ENCODE data around the gene NEDD4.

NEDD4 gene

GRCh38 chr15:56001471-56002078, 8.2 kb upstream of the NEDD4 start:
- no peak for DNase-seq
- H3K36me3 ChIP-seq: no peaks in the 10 kb centered on the region
- no peak overlapping the region for H3K4me3 ChIP-seq (ENCODE audit: low read depth, low read length)
- H3K27me3 ChIP-seq (ENCODE audit: insufficient read depth, low read depth, severe bottlenecking): no peaks in the 10 kb centered on the region
- TF ChIP-seq CTCF (IDR thresholded peaks at IDR 0.05; ENCODE audit: low read depth, low read length): no peak
- H3K27ac ChIP-seq: no peak overlapping the region
- no peaks in the 10 kb centered on the region for H3K9me3 ChIP-seq (ENCODE audit: severe bottlenecking)

- DNase-seq: no peak
- Histone ChIP-seq H3K9me3 (ENCODE audit: severe bottlenecking) (no peaks in the 10 kb centered on the region), H3K27me3 (ENCODE audit: insufficient read depth, low read depth, severe bottlenecking) (no peaks in the 10 kb centered on the region), H3K27ac (no peak overlapping the region), H3K4me3 (ENCODE audit: low read depth, low read length) (no peak overlapping the region), H3K36me3 (no peaks in the 10 kb centered on the region)
- TF ChIP-seq CTCF (IDR thresholded peaks at IDR 0.05; ENCODE audit: low read depth, low read length): no peak
Observed at GRCh38 chr15:55999658-56000057, 6.2 kb upstream of the NEDD4 start.

GRCh38 chr15:55998478-55998877, 5.1 kb upstream of the NEDD4 start:
- H3K27ac ChIP-seq: no peak overlapping the region
- no peak for TF ChIP-seq CTCF (IDR thresholded peaks at IDR 0.05; ENCODE audit: low read depth, low read length)
- no peaks in the 10 kb centered on the region for H3K27me3 ChIP-seq (ENCODE audit: insufficient read depth, low read depth, severe bottlenecking)
- no peaks in the 10 kb centered on the region for H3K36me3 ChIP-seq
- no peak overlapping the region for H3K4me3 ChIP-seq (ENCODE audit: low read depth, low read length)
- no peaks in the 10 kb centered on the region for H3K9me3 ChIP-seq (ENCODE audit: severe bottlenecking)
- no peak for DNase-seq

GRCh38 chr15:55993804-55994560, 570 bp upstream of the NEDD4 start:
- Histone ChIP-seq H3K4me3 (ENCODE audit: low read depth, low read length) (peak overlapping the region; percentile 89), H3K27me3 (ENCODE audit: insufficient read depth, low read depth, severe bottlenecking) (no peaks in the 10 kb centered on the region), H3K27ac (peak overlapping the region; percentile 90), H3K9me3 (ENCODE audit: severe bottlenecking) (no peaks in the 10 kb centered on the region), H3K36me3 (no peaks in the 10 kb centered on the region)
- TF ChIP-seq CTCF (IDR thresholded peaks at IDR 0.05; ENCODE audit: low read depth, low read length): 0 out of 2 replicates have a peak, but pooled peaks have one; percentile 1
- peak; percentile 84 for DNase-seq

GRCh38 chr15:55992769-55993110, 672 bp downstream of the NEDD4 start:
- no peak for DNase-seq
- no peak for TF ChIP-seq CTCF (IDR thresholded peaks at IDR 0.05; ENCODE audit: low read depth, low read length)
- H3K27ac ChIP-seq: peak overlapping the region; percentile 90

More at GRCh38 chr15:55992769-55993110, 672 bp downstream of the NEDD4 start:
- H3K9me3 ChIP-seq (ENCODE audit: severe bottlenecking): no peaks in the 10 kb centered on the region
- H3K27me3 ChIP-seq (ENCODE audit: insufficient read depth, low read depth, severe bottlenecking): no peaks in the 10 kb centered on the region
- no peaks in the 10 kb centered on the region for H3K36me3 ChIP-seq
- peak overlapping the region; percentile 89 for H3K4me3 ChIP-seq (ENCODE audit: low read depth, low read length)

Measured in WERI-Rb-1 (cell line).